ENCODE results near the gene DCST2.

- TF ChIP-seq SUZ12 (IDR thresholded peaks at IDR 0.05; ENCODE audit: extremely low read depth, insufficient read depth, insufficient read length), result no peak
- TF ChIP-seq ZNF274 (IDR thresholded peaks at IDR 0.05; ENCODE audit: low read depth, low read length), result no peak
- TF ChIP-seq YY1 (IDR thresholded peaks at IDR 0.05; ENCODE audit: insufficient read depth, insufficient read length), result no peak
These were observed 31.4 kb upstream of the DCST2 start for GRCh38 chr1:155064832-155065429.
